Inferior parietal cortex (tissue), 1 donor: Measurements from ENCODE around the gene SARNP.
"Not testable (repeated sequence)": the region's sequence is repeated elsewhere in the genome, so short reads cannot be mapped to it uniquely, and the experiment has no call there.

Source experiments
- DNase-seq: peaks from one replicate; pipeline ENCODE4 v3.0.0-alpha.2; 2016; ENCODE audit errors: extremely low spot score

Gene SARNP

GRCh38 chr12:55797068-55797467 lies 20.5 kb downstream of the SARNP start:
- peak; percentile 63 for DNase-seq

- DNase-seq: no peak
Measured at GRCh38 chr12:55795950-55796349, 21.6 kb downstream of the SARNP start.

- no peak for DNase-seq
Measured at GRCh38 chr12:55789893-55790292, 27.6 kb downstream of the SARNP start.

GRCh38 chr12:55789171-55789570 lies 28.4 kb downstream of the SARNP start:
- DNase-seq: no peak

- no peak for DNase-seq
Measured at GRCh38 chr12:55788546-55788945, 29.0 kb downstream of the SARNP start.

GRCh38 chr12:55780685-55781084 lies 36.8 kb downstream of the SARNP start:
- no peak for DNase-seq

- DNase-seq: no peak
Measured at GRCh38 chr12:55777856-55778255, 39.7 kb downstream of the SARNP start.

- no peak for DNase-seq
Measured at GRCh38 chr12:55771736-55772135, 45.8 kb downstream of the SARNP start.

- no peak for DNase-seq
Measured at GRCh38 chr12:55767156-55767555, 50.4 kb downstream of the SARNP start.

- DNase-seq: no peak
Measured at GRCh38 chr12:55765736-55766290, 51.7 kb downstream of the SARNP start.

GRCh38 chr12:55762646-55763045 lies 54.9 kb downstream of the SARNP start:
- no peak for DNase-seq

GRCh38 chr12:55760663-55761062 lies 56.9 kb downstream of the SARNP start:
- DNase-seq: no peak

GRCh38 chr12:55758575-55758974 lies 58.9 kb downstream of the SARNP start:
- not testable (repeated sequence) for DNase-seq

GRCh38 chr12:55757701-55758100 lies 59.8 kb downstream of the SARNP start:
- DNase-seq: no peak

GRCh38 chr12:55755246-55755645 lies 62.3 kb downstream of the SARNP start:
- DNase-seq: no peak

- DNase-seq: no peak
Measured at GRCh38 chr12:55748230-55748993, 69.1 kb downstream of the SARNP start.

- no peak for DNase-seq
Measured at GRCh38 chr12:55746913-55747231, 70.7 kb downstream of the SARNP start.

- no peak for DNase-seq
Measured at GRCh38 chr12:55746174-55746912, 71.2 kb downstream of the SARNP start.

GRCh38 chr12:55745361-55746173 lies 72.0 kb downstream of the SARNP start:
- no peak for DNase-seq

GRCh38 chr12:55744340-55745030 lies 73.0 kb downstream of the SARNP start:
- no peak for DNase-seq
